Stimulated activated CD4-positive, alpha-beta T cell treated with anti-CD3 and anti-CD28 coated beads, TNF-alpha, amount 100 ng/mL, for 1 hour (primary cell): ENCODE results near the gene WWOX.
"Not testable (repeated sequence)": the region's sequence is repeated elsewhere in the genome, so short reads cannot be mapped to it uniquely, and the experiment has no call there.

Source experiments
- DNase-seq, 3 donors: peaks; one replicate each; pipeline ENCODE4 v3.0.0-alpha.2; 2020; ENCODE audit warnings: low read depth in 3 of 3, low spot score in 1 of 3

Gene WWOX

DNA sequence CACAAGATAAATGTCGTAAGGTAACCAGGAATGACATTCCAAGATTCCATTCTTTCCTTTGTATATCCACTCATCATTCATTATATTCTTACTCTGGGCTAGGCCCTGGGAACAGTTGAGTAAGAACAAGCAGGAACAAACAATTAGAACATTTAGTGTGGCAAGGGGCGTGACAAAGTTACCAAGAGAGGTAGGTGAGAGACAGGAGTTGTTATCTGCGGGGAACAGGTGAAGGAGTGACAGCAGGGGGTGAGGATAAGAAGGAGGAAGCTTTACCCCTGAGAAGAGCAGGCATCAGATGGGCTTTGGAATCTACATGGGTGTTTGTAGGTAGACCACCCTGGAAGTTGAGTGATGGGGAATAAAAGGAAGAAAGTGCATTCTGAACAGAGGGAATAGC, 568.9 kb downstream of the WWOX start:
- DNase-seq, result no peak

- no peak for DNase-seq
These were observed 570.5 kb downstream of the WWOX start for GRCh38 chr16:78669994-78670393.

DNA sequence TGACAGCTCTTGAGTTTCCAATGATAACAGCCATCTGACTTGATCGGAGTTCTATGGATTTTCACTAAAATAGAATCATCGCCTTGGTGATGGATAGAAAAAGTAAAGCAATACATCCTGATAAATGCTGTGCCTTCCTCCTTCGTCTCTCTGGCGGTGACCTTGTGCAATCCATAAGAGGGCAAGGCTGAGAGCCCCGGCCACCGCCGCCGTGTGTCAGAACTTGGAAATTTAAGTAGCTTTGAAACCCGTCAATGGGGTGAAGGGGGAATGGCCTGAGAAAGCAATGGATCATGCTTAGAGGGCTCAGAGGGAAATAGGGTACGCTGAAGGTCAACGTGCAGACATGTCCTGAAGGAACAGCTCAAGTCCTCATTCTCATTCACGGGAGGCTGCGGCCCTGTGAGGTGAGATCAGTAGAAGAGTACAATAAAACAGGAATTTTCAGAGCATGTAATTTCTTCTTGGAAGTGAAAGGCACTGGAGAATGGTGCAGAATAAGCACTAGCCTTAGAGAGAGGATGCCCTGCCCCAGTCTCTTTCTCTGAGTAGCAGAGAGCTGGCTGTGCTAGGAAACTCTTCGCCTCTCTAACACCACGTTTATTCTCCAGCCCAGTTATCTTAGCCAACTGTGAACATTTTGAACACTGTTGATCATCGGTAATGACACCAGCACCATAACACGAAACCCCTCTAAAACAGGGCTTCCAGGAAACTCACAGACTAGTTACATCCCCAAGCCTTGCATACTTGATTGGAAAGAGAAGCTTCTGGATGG, 573.5 kb downstream of the WWOX start:
- no peak for DNase-seq

DNA sequence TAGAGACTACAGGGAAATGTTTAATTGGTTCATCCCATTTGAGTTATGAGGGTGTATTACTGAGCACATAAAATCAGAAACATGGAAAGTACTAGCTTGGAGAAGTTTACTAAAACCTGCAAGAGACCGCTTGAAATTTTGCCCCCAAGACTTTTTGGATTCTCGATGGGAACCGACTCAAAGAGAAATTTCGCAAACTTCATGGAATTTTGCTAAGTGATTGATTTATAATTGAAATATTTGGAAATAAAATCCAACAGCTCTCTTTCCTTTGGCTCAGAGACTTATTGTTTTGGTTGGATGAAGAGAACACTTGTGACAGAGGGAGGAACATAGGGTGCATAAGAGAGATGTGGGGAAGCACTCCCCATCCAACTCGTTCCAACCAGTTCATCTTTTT, 574.4 kb downstream of the WWOX start:
- DNase-seq, result no peak

DNA sequence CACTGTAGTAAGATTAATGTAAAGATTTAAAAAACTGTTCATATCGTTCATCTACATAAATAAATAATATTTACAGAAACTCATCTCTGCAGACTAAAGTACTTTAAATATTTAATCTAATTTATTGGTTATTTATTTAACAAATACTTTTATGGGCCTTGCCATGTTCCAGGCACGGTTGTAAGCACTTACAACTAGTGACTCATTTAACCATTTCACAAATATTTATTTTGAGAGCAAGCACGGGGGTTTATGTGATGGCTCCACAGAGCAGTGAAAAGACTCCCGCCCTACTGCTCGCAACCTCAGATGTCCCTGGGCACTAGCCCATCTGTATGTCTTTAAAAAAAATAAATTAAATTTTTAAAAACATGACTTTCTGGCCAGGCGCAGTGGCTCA, 575.9 kb downstream of the WWOX start:
- DNase-seq, result no peak

DNA sequence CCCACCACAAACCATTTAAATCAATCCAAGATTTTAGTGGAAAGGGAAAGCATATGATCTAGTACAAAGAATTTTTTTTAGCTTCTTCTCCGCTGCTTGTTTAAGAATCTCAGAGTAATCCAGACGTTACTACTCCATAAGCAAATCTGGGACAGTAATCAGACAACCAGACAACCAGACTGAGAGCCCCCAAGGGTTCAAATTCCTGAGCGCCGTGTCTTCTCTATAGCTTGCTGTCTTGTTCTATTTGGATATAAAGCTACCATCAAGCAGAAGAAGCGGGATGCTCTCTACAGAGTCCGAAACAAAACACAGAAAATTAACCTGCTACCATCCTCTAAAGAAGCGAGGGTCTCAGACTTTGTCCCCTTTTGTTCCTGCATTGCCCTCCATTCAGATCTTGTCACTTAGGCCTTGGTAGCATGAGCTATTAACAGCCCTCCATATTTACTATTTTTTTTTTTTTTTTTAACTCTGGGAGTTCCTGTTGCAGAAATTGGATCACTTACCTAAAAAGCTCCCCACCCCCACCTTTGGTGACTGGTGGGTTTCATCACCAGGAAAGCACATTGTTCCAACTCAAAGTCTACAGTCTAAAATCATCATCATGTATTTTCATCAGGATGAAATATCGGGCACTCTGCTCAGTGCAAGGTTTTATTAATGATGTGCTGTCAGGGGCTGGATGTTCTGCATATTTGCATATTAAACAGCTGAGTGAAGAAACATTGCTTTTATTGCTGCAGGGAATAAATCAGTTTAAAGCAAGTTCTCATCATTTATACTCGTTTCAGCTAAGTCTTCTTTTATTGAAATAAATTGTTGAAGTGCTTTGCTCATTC, 576.7 kb downstream of the WWOX start:
- no peak for DNase-seq

GRCh38 chr16:78677181-78677731, 577.8 kb downstream of the WWOX start:
- DNase-seq, result no peak

- no peak for DNase-seq
These were observed 580.1 kb downstream of the WWOX start for GRCh38 chr16:78679546-78679945.

- no peak for DNase-seq
These were observed 582.3 kb downstream of the WWOX start for GRCh38 chr16:78681743-78682142.

GRCh38 chr16:78684030-78684611, 584.7 kb downstream of the WWOX start:
- no peak for DNase-seq

- DNase-seq, result no peak
These were observed 585.4 kb downstream of the WWOX start for GRCh38 chr16:78684655-78685375.

DNA sequence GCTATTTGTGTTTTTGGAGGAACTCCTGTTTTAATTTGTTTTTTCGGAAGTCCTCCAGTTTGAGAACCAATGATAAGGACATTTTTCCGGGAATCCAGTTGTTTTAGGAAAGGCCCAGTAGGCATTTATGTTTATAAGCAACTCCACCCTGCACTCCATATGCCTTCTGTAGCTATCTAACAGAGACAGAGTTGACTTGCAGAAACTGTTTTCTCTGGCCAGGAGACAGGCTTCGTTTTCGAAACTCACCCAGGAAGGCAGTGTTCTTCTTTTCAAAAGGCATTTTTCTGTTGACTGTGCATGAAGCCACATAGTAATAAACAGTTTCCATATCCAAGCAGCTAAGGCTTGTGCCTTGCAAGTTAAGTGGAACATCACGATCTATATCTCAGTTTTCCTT, 587.1 kb downstream of the WWOX start:
- no peak for DNase-seq

DNA sequence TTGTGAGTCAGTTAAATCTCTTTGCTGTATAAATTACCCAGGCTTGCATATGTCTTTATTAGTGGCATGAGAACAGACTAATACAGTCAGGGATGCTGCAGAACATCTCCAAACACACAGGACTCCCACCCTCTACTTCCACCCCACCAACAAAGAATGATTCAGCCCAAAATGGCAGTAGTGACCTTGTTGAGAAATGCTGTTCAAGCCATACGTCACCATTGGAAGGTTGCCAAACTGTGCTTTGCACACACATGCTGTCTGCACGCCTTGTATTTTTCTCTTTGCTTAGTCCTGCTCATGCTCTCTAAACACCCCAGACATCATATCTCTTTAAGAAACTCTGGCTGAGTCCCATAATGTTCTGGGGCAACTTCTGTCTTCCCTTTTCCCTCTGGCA, 589.6 kb downstream of the WWOX start:
- no peak for DNase-seq

GRCh38 chr16:78689536-78689935, 590.1 kb downstream of the WWOX start:
- no peak for DNase-seq

DNA sequence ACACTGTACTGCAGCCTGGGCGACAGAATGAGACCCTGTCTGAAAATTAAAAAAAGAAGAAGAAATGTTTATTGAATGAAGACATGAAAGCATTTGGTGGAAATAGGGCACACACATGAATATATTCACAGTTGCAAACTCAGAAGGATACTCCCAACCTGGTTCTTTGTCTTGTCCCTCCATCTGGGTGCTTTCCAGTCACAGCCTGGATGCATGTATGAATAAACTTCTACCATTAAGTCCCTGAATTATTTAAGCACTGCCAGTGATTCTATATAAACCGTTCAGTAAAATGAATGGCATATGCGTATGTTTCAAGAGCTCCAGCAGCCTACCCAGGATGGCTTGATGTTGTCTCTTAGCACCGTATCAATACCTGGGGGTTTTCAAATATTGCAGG, 591.1 kb downstream of the WWOX start:
- no peak for DNase-seq

DNA sequence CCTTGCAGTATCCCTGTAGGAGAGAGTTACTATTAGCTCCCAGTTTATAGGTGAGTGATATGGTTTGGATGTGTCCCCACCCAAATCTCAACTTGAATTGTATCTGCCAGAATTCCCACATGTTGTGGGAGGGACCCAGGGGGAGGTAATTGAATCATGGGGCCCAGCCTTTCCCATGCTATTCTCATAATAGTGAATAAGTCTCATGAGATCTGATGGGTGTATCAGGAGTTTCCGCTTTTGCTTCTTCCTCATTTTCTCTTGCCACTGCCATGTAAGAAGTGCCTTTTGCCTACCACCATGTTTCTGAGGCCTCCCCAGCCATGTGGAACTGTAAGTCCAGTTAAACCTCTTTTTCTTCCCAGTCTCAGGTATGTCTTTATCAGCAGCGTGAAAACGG, 592.3 kb downstream of the WWOX start:
- DNase-seq, result not testable (repeated sequence)

GRCh38 chr16:78693496-78693895, 594.0 kb downstream of the WWOX start:
- DNase-seq, result no peak

DNA sequence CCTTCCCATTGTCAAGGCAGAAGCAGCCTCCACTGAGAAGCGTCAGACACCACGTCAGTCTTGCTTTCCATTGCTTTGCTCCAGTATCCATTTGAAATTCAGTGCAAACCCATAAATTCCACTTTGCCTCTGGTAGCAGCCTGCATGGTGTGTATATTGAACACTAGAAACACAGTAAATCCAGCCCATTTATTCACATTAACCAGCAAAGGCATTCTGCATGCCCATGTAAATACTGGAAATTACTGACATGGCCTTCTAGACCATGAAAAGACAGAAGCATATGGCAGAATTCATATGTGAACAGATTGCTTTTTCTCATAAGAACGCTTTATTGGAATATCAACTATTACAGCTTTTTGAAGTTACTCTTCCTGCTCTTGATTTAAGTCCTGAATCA, 595.0 kb downstream of the WWOX start:
- DNase-seq, result no peak

DNA sequence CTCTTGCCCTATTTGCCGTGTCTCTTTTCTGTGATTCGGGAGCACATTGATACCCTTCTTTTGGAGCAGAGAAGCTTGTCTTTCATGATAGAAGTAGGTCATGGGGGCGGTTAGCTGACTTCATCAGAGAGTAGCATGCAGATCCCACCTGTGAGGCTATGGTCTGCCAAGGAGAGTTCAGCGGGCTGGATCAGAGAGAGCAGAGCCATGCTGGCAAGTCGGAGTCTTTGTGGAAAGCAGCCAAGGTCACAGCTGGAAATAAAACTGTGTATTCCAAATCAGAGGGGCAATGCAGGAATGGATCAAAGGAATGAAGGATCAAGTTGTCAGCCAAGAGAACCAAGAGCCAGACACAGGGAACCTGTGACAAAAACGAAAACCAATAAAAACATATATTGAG, 595.9 kb downstream of the WWOX start:
- DNase-seq, result no peak

- DNase-seq, result no peak
These were observed 597.3 kb downstream of the WWOX start for GRCh38 chr16:78696797-78697196.

- no peak for DNase-seq
These were observed 598.0 kb downstream of the WWOX start for GRCh38 chr16:78697426-78697825.
